ENCODE measurements around the gene AWAT2.

AWAT2 gene

GRCh38 chrX:70025464-70025863, 24.3 kb downstream of the AWAT2 start:
- H3K27ac ChIP-seq (ENCODE audit: low read length), result no peak overlapping the region
- no peaks in the 10 kb centered on the region for H4K20me1 ChIP-seq (ENCODE audit: insufficient read depth, low read length)
- no peak overlapping the region for H2AFZ ChIP-seq (ENCODE audit: low read length)
- H3K9me3 ChIP-seq (replicated peaks; ENCODE audit: insufficient read depth, low read length), result no peaks in the 10 kb centered on the region
- H3K79me2 ChIP-seq (ENCODE audit: low read length), result no peaks in the 10 kb centered on the region
- no peaks in the 10 kb centered on the region for H3K27me3 ChIP-seq (replicated peaks; ENCODE audit: insufficient read depth, low read length)
- no peak for DNase-seq
- H3K4me3 ChIP-seq (ENCODE audit: low read length), result no peak overlapping the region
- no peak overlapping the region for H3K9ac ChIP-seq (ENCODE audit: low read length)
- H3F3A ChIP-seq (ENCODE audit: insufficient read depth, low read length), result no peaks in the 10 kb centered on the region; the same call in 1 of the 2 replicates
- no peaks in the 10 kb centered on the region for H3K4me1 ChIP-seq (ENCODE audit: low read length)
- no peak for TF ChIP-seq EZH2phosphoT487 (IDR thresholded peaks at IDR 0.05; ENCODE audit: low read length)
- no peaks in the 10 kb centered on the region for H3K9me2 ChIP-seq (replicated peaks; ENCODE audit: insufficient read depth, low read length)
- H3K36me3 ChIP-seq (replicated peaks; ENCODE audit: insufficient read depth, low read length), result no peaks in the 10 kb centered on the region
- H3K4me2 ChIP-seq (ENCODE audit: low read depth, low read length), result no peak overlapping the region

GRCh38 chrX:70022616-70023015, 27.1 kb downstream of the AWAT2 start:
- Histone ChIP-seq H3K4me1 (ENCODE audit: low read length) (no peaks in the 10 kb centered on the region), H3K9ac (ENCODE audit: low read length) (no peak overlapping the region), H3F3A (ENCODE audit: insufficient read depth, low read length) (no peaks in the 10 kb centered on the region; the same call in 1 of the 2 replicates), H4K20me1 (ENCODE audit: insufficient read depth, low read length) (no peaks in the 10 kb centered on the region), H3K4me3 (ENCODE audit: low read length) (no peak overlapping the region), H3K9me3 (replicated peaks; ENCODE audit: insufficient read depth, low read length) (no peaks in the 10 kb centered on the region), H3K36me3 (replicated peaks; ENCODE audit: insufficient read depth, low read length) (no peaks in the 10 kb centered on the region), H3K79me2 (ENCODE audit: low read length) (no peaks in the 10 kb centered on the region), H3K27me3 (replicated peaks; ENCODE audit: insufficient read depth, low read length) (no peaks in the 10 kb centered on the region), H3K27ac (ENCODE audit: low read length) (no peak overlapping the region), H3K9me2 (replicated peaks; ENCODE audit: insufficient read depth, low read length) (no peaks in the 10 kb centered on the region), H3K4me2 (ENCODE audit: low read depth, low read length) (no peak overlapping the region), H2AFZ (ENCODE audit: low read length) (no peak overlapping the region)
- no peak for TF ChIP-seq CTCF (IDR thresholded peaks at IDR 0.05; ENCODE audit: low read length)
- TF ChIP-seq EZH2phosphoT487 (IDR thresholded peaks at IDR 0.05; ENCODE audit: low read length), result no peak
- no peak for TF ChIP-seq EZH2 (optimal IDR thresholded peaks at IDR 0.05; ENCODE audit: low read depth, low read length)
- no peak for DNase-seq

GRCh38 chrX:70016513-70016912, 33.2 kb downstream of the AWAT2 start:
- Histone ChIP-seq H3K27me3 (replicated peaks; ENCODE audit: insufficient read depth, low read length) (no peaks in the 10 kb centered on the region), H2AFZ (ENCODE audit: low read length) (no peak overlapping the region), H3K79me2 (ENCODE audit: low read length) (no peaks in the 10 kb centered on the region), H3K4me2 (ENCODE audit: low read depth, low read length) (no peak overlapping the region), H3K9me3 (replicated peaks; ENCODE audit: insufficient read depth, low read length) (no peaks in the 10 kb centered on the region), H4K20me1 (ENCODE audit: insufficient read depth, low read length) (no peaks in the 10 kb centered on the region), H3F3A (ENCODE audit: insufficient read depth, low read length) (no peaks in the 10 kb centered on the region), H3K9ac (ENCODE audit: low read length) (no peak overlapping the region), H3K36me3 (replicated peaks; ENCODE audit: insufficient read depth, low read length) (no peaks in the 10 kb centered on the region), H3K27ac (ENCODE audit: low read length) (no peak overlapping the region), H3K9me2 (replicated peaks; ENCODE audit: insufficient read depth, low read length) (no peaks in the 10 kb centered on the region), H3K4me1 (ENCODE audit: low read length) (no peaks in the 10 kb centered on the region), H3K4me3 (ENCODE audit: low read length) (no peak overlapping the region)
- no peak for DNase-seq
- no peak for TF ChIP-seq CTCF (IDR thresholded peaks at IDR 0.05; ENCODE audit: low read length)
- TF ChIP-seq EZH2phosphoT487 (IDR thresholded peaks at IDR 0.05; ENCODE audit: low read length), result no peak
- TF ChIP-seq EZH2 (optimal IDR thresholded peaks at IDR 0.05; ENCODE audit: low read depth, low read length), result no peak

GRCh38 chrX:70013466-70014381, 36.0 kb downstream of the AWAT2 start:
- no peak overlapping the region for H3K9ac ChIP-seq (ENCODE audit: low read length)

More at GRCh38 chrX:70013466-70014381, 36.0 kb downstream of the AWAT2 start:
- no peaks in the 10 kb centered on the region for H3K27me3 ChIP-seq (replicated peaks; ENCODE audit: insufficient read depth, low read length)
- H3K9me2 ChIP-seq (replicated peaks; ENCODE audit: insufficient read depth, low read length), result no peaks in the 10 kb centered on the region
- H3F3A ChIP-seq (ENCODE audit: insufficient read depth, low read length), result no peaks in the 10 kb centered on the region
- H3K79me2 ChIP-seq (ENCODE audit: low read length), result no peaks in the 10 kb centered on the region
- H3K4me2 ChIP-seq (ENCODE audit: low read depth, low read length), result no peak overlapping the region
- no peaks in the 10 kb centered on the region for H3K9me3 ChIP-seq (replicated peaks; ENCODE audit: insufficient read depth, low read length)
- no peak overlapping the region for H3K4me3 ChIP-seq (ENCODE audit: low read length)
- no peaks in the 10 kb centered on the region for H3K4me1 ChIP-seq (ENCODE audit: low read length)
- H4K20me1 ChIP-seq (ENCODE audit: insufficient read depth, low read length), result no peaks in the 10 kb centered on the region
- no peaks in the 10 kb centered on the region for H3K36me3 ChIP-seq (replicated peaks; ENCODE audit: insufficient read depth, low read length)
- no peak overlapping the region for H3K27ac ChIP-seq (ENCODE audit: low read length)
- H2AFZ ChIP-seq (ENCODE audit: low read length), result no peak overlapping the region
- no peak for DNase-seq
- TF ChIP-seq CTCF (IDR thresholded peaks at IDR 0.05; ENCODE audit: low read length), result no peak
- no peak for TF ChIP-seq EZH2 (optimal IDR thresholded peaks at IDR 0.05; ENCODE audit: low read depth, low read length)
- TF ChIP-seq EZH2phosphoT487 (IDR thresholded peaks at IDR 0.05; ENCODE audit: low read length), result no peak

Data from MM.1S (cell line).